Natural killer cell (primary cell): Measurements from ENCODE around the gene SYT13. TPM values are rescaled to one million over a fixed set of nuclear protein-coding genes. Genes with fewer than 3 reads are reported as not detected.

Source experiments
- ATAC-seq, 3 donors: fragments of 150-1000 bp in 2 of 3; fragments of 200-7000 bp in 1 of 3; cut with Tn5 transposase; 1 replicate in 1 of 3; 2 replicates in 2 of 3; pipeline ENCODE4 v1.10.0; 2021; ENCODE audit warnings: mild to moderate bottlenecking in 2 of 3, moderate library complexity in 2 of 3
- DNase-seq, 2 donors: peaks; one replicate each; pipeline versions ENCODE4 v3.0.0 to v3.0.0-alpha.2; 2013 to 2021; ENCODE audit warnings: mixed read lengths in 1 of 2
- H3K27ac ChIP-seq: one replicate; pipeline ENCODE4 v1.5.1; 2013; ENCODE audit warnings: mild to moderate bottlenecking, low read length
- H3K27me3 ChIP-seq: one replicate; pipeline ENCODE4 v1.6.1; 2013; ENCODE audit warnings: low read length; ENCODE audit not compliant: control insufficient read depth, insufficient read depth
- H3K36me3 ChIP-seq: one replicate; pipeline ENCODE4 v1.6.1; 2013; ENCODE audit warnings: low read length; ENCODE audit not compliant: control insufficient read depth, insufficient read depth
- H3K4me1 ChIP-seq: one replicate; pipeline ENCODE4 v1.6.1; 2013; ENCODE audit warnings: low read length; ENCODE audit not compliant: control insufficient read depth, insufficient read depth
- H3K4me3 ChIP-seq: one replicate; pipeline ENCODE4 v1.5.1; 2013; ENCODE audit warnings: low read length
- H3K9me3 ChIP-seq: one replicate; pipeline ENCODE4 v1.6.1; 2013; ENCODE audit warnings: low read length; ENCODE audit not compliant: control insufficient read depth, insufficient read depth
- H3K27ac Mint-ChIP-seq, 2 donors: one replicate each; pipeline ENCODE4 v1.8.0; 2022; ENCODE audit warnings: mild to moderate bottlenecking in 2 of 2, mixed read lengths in 2 of 2, moderate library complexity in 1 of 2
- H3K27me3 Mint-ChIP-seq, 2 donors: one replicate each; pipeline ENCODE4 v1.8.0; 2022; ENCODE audit warnings: low read depth in 2 of 2, mixed read lengths in 2 of 2
- H3K36me3 Mint-ChIP-seq: one replicate; pipeline ENCODE4 v1.8.0; 2022; ENCODE audit warnings: mixed read lengths
- H3K4me1 Mint-ChIP-seq, 2 donors: one replicate each; pipeline ENCODE4 v1.8.0; 2022; ENCODE audit warnings: mixed read lengths in 2 of 2
- H3K4me3 Mint-ChIP-seq: one replicate; pipeline ENCODE4 v1.8.0; 2022; ENCODE audit warnings: mild to moderate bottlenecking, moderate library complexity, mixed read lengths
- H3K9me3 Mint-ChIP-seq, 2 donors: one replicate each; pipeline ENCODE4 v1.8.0; 2022; ENCODE audit warnings: mixed read lengths in 2 of 2
- CTCF ChIP-seq: fragments of 200-600 bp; IDR thresholded peaks from one replicate; pipeline ENCODE4 v1.8.0; 2022; ENCODE audit warnings: antibody characterized with exemption
- WGBS: methylation state at CpG from one replicate; pipeline ENCODE4 v1.1.7; 2013; ENCODE audit warnings: missing lambda C conversion rate; ENCODE audit not compliant: insufficient coverage; 5-methylcytosine and 5-hydroxymethylcytosine counted together
- intact Hi-C: fragments of 100-400 bp; cut with micrococcal nuclease; formaldehyde crosslinking; loops from one replicate; pipeline ENCODE4 v1.14.2; 2022
- total RNA-seq, 4 donors: library from RNA; stranded (reverse); fragments of 120-200 nt in 1 of 4; gene quantifications; one replicate each; pipeline versions ENCODE4 v1.2.3 to v1.2.4, GENCODE V29; 2013 to 2022

Gene SYT13
- total RNA-seq, 3 donors from 2014 or later (not counting 1 experiment from before 2014, with no cell fraction given), result not detected

DNA sequence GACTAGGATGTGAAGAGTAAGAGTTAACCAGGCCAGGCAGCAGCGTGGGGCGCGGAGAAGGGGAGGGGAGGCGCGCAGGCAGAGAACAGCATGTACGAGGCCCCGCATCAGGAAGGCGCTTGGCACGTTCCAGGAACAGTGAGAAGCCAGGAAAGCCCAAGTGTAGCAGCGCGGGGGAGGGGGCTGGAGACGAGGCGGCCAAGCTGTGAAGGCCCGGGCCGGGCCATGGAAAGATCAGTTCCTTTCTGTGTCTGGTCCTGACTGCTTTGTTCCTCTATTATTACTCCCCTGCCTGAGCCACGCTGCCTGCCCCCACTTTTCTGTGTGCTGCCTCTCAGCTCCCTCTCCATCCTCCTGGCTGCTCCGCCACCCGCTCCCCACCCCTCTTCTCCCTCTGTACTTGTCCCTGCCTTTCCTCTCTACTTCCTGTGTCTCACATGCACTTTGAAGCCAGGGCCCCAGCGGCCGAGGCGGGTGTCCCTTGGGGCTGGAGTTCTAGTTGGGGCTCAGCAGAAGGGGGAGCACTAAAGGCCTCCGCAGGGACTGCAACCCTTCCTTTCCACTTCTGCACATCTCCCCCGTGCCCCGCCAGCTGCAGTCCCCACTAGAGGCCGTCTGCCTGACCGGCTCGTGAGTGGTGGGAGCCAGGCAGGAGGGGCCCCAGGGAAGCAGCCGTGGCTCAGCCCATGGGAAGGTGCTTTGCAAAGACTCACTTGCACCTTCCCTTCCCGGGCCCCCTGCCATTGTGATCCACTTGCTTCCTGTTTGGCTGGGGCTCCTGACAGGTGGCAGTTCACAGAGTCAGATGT is 76.0 kb downstream of the SYT13 start:
- peaks cover 8% of the 10 kb centered on the region for H3K36me3 ChIP-seq
- Mint-ChIP-seq H3K27ac (no peak overlapping the region), H3K27me3 (no peaks in the 10 kb centered on the region), H3K9me3 (no peaks in the 10 kb centered on the region), H3K4me3 (no peak overlapping the region), H3K4me1 (peaks cover 7 to 11% of the 10 kb centered on the region in 2 donors), H3K36me3 (no peaks in the 10 kb centered on the region)
- intact Hi-C loops, result no loop called here
- no peak for DNase-seq
- WGBS, result 46% methylated on average over 29 of the region's 29 CpGs
- ATAC-seq, result no peak
- no peak overlapping the region for H3K4me3 ChIP-seq
- no peak overlapping the region for H3K27ac ChIP-seq
- H3K9me3 ChIP-seq, result no peaks in the 10 kb centered on the region
- no peak for TF ChIP-seq CTCF
- no peaks in the 10 kb centered on the region for H3K27me3 ChIP-seq
- no peaks in the 10 kb centered on the region for H3K4me1 ChIP-seq

GRCh38 chr11:45209000-45209879 is 76.9 kb downstream of the SYT13 start:
- H3K4me1 Mint-ChIP-seq, result peaks cover 0 to 9% of the 10 kb centered on the region in 2 donors
- H3K27me3 Mint-ChIP-seq, result no peaks in the 10 kb centered on the region
- WGBS, result 91% methylated on average over 35 of the region's 35 CpGs
- no peak overlapping the region for H3K4me3 ChIP-seq
- H3K27me3 ChIP-seq, result no peaks in the 10 kb centered on the region
- no peaks in the 10 kb centered on the region for H3K4me1 ChIP-seq
- TF ChIP-seq CTCF, result no peak
- DNase-seq (no peak), ATAC-seq (no peak)
- no peak overlapping the region for H3K4me3 Mint-ChIP-seq
- H3K27ac ChIP-seq, result no peak overlapping the region
- peaks cover 8% of the 10 kb centered on the region for H3K36me3 ChIP-seq
- H3K36me3 Mint-ChIP-seq, result no peaks in the 10 kb centered on the region
- no peaks in the 10 kb centered on the region for H3K9me3 ChIP-seq
- H3K9me3 Mint-ChIP-seq, result no peaks in the 10 kb centered on the region
- no peak overlapping the region for H3K27ac Mint-ChIP-seq
- intact Hi-C loops, result no loop called here

- TF ChIP-seq CTCF, result no peak
- no peak for ATAC-seq
- Mint-ChIP-seq H3K27me3 (no peaks in the 10 kb centered on the region), H3K4me3 (no peak overlapping the region), H3K27ac (no peak overlapping the region), H3K9me3 (no peaks in the 10 kb centered on the region), H3K4me1 (peaks cover 2 to 9% of the 10 kb centered on the region in 2 donors), H3K36me3 (peaks cover 2% of the 10 kb centered on the region)
- DNase-seq, result no peak
- H3K4me3 ChIP-seq, result no peak overlapping the region
- intact Hi-C loops, result no loop called here
- H3K9me3 ChIP-seq, result no peaks in the 10 kb centered on the region
- H3K27me3 ChIP-seq, result no peaks in the 10 kb centered on the region
- H3K36me3 ChIP-seq, result peaks cover 8% of the 10 kb centered on the region
- no peaks in the 10 kb centered on the region for H3K4me1 ChIP-seq
- 93% methylated on average over 7 of the region's 8 CpGs for WGBS
- no peak overlapping the region for H3K27ac ChIP-seq
Observed at GRCh38 chr11:45208135-45208534, 78.0 kb downstream of the SYT13 start.
